H9 (cell line): ENCODE measurements around the gene GCH1. TPM values are rescaled to one million over a fixed set of nuclear protein-coding genes. Genes with fewer than 3 reads are reported as not detected.

ENCODE experiments used
- DNase-seq: peaks from one replicate; pipeline ENCODE4 v3.0.0-alpha.2; 2017
- H2AFZ ChIP-seq: one replicate; pipeline ENCODE4 v1.6.1; 2013; ENCODE audit warnings: mild to moderate bottlenecking, low read length, control low read depth, moderate library complexity
- H2AK5ac ChIP-seq: 2 replicates; pipeline ENCODE4 v1.6.1; 2013; ENCODE audit warnings: low read length, control low read depth, mixed read lengths; ENCODE audit not compliant: insufficient read length
- H2BK120ac ChIP-seq: one replicate; pipeline ENCODE4 v1.6.1; 2013; ENCODE audit warnings: low read depth, mild to moderate bottlenecking, low read length, control low read depth, inconsistent platforms; ENCODE audit not compliant: poor library complexity, severe bottlenecking
- H2BK12ac ChIP-seq: 2 replicates; pipeline ENCODE4 v1.6.1; 2013; ENCODE audit warnings: low read length, control low read depth, mixed read lengths, low read depth; ENCODE audit not compliant: insufficient read length
- H2BK15ac ChIP-seq: 2 replicates; pipeline ENCODE4 v1.6.1; 2013; ENCODE audit warnings: low read depth, low read length, control low read depth
- H2BK20ac ChIP-seq: one replicate; pipeline ENCODE4 v1.6.1; 2013; ENCODE audit warnings: low read depth, mild to moderate bottlenecking, low read length, control low read depth, inconsistent platforms; ENCODE audit not compliant: poor library complexity, severe bottlenecking
- H2BK5ac ChIP-seq: 2 replicates; pipeline ENCODE4 v1.6.1; 2013; ENCODE audit warnings: low read length, control low read depth, mixed read lengths; ENCODE audit not compliant: insufficient read length
- H3K14ac ChIP-seq: 2 replicates; pipeline ENCODE4 v1.6.1; 2013; ENCODE audit warnings: low read length, control low read depth; ENCODE audit not compliant: insufficient read depth
- H3K18ac ChIP-seq: 2 replicates; pipeline ENCODE4 v1.6.1; 2013; ENCODE audit warnings: low read depth, mild to moderate bottlenecking, mixed read lengths, low read length, control low read depth; ENCODE audit not compliant: insufficient read length
- H3K23ac ChIP-seq: 2 replicates; pipeline ENCODE4 v1.6.1; 2013; ENCODE audit warnings: low read length, control low read depth, mixed read lengths, low read depth; ENCODE audit not compliant: insufficient read length
- H3K23me2 ChIP-seq: 2 replicates; pipeline ENCODE4 v1.6.1; 2013; ENCODE audit warnings: low read depth, mild to moderate bottlenecking, mixed read lengths, low read length, control low read depth; ENCODE audit not compliant: insufficient read length, poor library complexity, severe bottlenecking
- H3K27ac ChIP-seq: 2 replicates; pipeline ENCODE4 v1.5.1; 2013; ENCODE audit warnings: low read length, control low read depth, mixed read lengths, low read depth; ENCODE audit not compliant: insufficient read length
- H3K27me3 ChIP-seq: 2 replicates; pipeline ENCODE4 v1.6.1; 2013; ENCODE audit warnings: low read length, control low read depth, inconsistent platforms; ENCODE audit not compliant: insufficient read depth
- H3K4ac ChIP-seq: 2 replicates; pipeline ENCODE4 v1.6.1; 2013; ENCODE audit warnings: low read depth, mild to moderate bottlenecking, control low read depth, inconsistent platforms, low read length, moderate library complexity
- H3K4me1 ChIP-seq: 2 replicates; pipeline ENCODE4 v1.6.1; 2013; ENCODE audit warnings: low read length, control low read depth, inconsistent platforms; ENCODE audit not compliant: insufficient read depth
- H3K4me2 ChIP-seq: 2 replicates; pipeline ENCODE4 v1.6.1; 2013; ENCODE audit warnings: low read length, control low read depth, mixed read lengths; ENCODE audit not compliant: insufficient read length, insufficient read depth
- H3K56ac ChIP-seq: 2 replicates; pipeline ENCODE4 v1.6.1; 2013; ENCODE audit warnings: low read depth, mild to moderate bottlenecking, mixed read lengths, low read length, control low read depth; ENCODE audit not compliant: insufficient read length
- H3K79me1 ChIP-seq: 2 replicates; pipeline ENCODE4 v1.6.1; 2013; ENCODE audit warnings: low read depth, mild to moderate bottlenecking, moderate library complexity, low read length, control low read depth, inconsistent platforms; ENCODE audit not compliant: insufficient read depth, poor library complexity, severe bottlenecking
- H3K79me2 ChIP-seq: 2 replicates; pipeline ENCODE4 v1.6.1; 2013; ENCODE audit warnings: low read length, control low read depth, inconsistent platforms; ENCODE audit not compliant: insufficient read depth
- H3K9ac ChIP-seq: 2 replicates; pipeline ENCODE4 v1.6.1; 2013; ENCODE audit warnings: low read length, control low read depth, mixed read lengths; ENCODE audit not compliant: insufficient read length; ENCODE audit errors: extremely low read depth
- H3K9me3 ChIP-seq: one replicate; pipeline ENCODE4 v1.6.1; 2013; ENCODE audit warnings: low read depth, low read length, inconsistent platforms; ENCODE audit not compliant: control insufficient read depth
- H3T11ph ChIP-seq: one replicate; pipeline ENCODE4 v1.6.1; 2013; ENCODE audit warnings: mild to moderate bottlenecking, low read length, control low read depth, inconsistent platforms
- H4K20me1 ChIP-seq: one replicate; pipeline ENCODE4 v1.6.1; 2013; ENCODE audit not compliant: control insufficient read depth, insufficient read length, insufficient read depth
- H4K5ac ChIP-seq: 2 replicates; pipeline ENCODE4 v1.6.1; 2013; ENCODE audit warnings: low read depth, mild to moderate bottlenecking, mixed read lengths, low read length, control low read depth; ENCODE audit not compliant: insufficient read length
- H4K8ac ChIP-seq: replicated peaks from 2 replicates; pipeline ENCODE4 v1.6.1; 2013; ENCODE audit warnings: low read length, control low read depth, mixed read lengths, low read depth; ENCODE audit not compliant: insufficient read length
- H4K91ac ChIP-seq: 2 replicates; pipeline ENCODE4 v1.6.1; 2013; ENCODE audit warnings: low read depth, mild to moderate bottlenecking, moderate library complexity, mixed read lengths, low read length, control low read depth; ENCODE audit not compliant: insufficient read length
- H3K27ac Mint-ChIP-seq, 3 experiments: 2 replicates in 2 of 3; 3 replicates in 1 of 3; pipeline ENCODE4 v1.8.0; 2020 to 2021; ENCODE audit warnings: mixed read lengths in 3 of 3, mild to moderate bottlenecking in 1 of 3, moderate library complexity in 1 of 3
- H3K27me3 Mint-ChIP-seq: 2 replicates; pipeline ENCODE4 v1.8.0; 2021; ENCODE audit warnings: low read depth, mild to moderate bottlenecking, moderate library complexity, mixed read lengths
- H3K36me3 Mint-ChIP-seq, 3 experiments: 2 replicates in 2 of 3; 3 replicates in 1 of 3; pipeline ENCODE4 v1.8.0; 2020 to 2021; ENCODE audit warnings: low read depth in 3 of 3, mixed read lengths in 3 of 3; ENCODE audit not compliant: insufficient read depth in 1 of 3
- H3K4me1 Mint-ChIP-seq, 2 experiments: 2 replicates each; pipeline ENCODE4 v1.8.0; 2020; ENCODE audit warnings: mixed read lengths in 2 of 2
- H3K4me3 Mint-ChIP-seq, 2 experiments: 2 replicates in 1 of 2; 3 replicates in 1 of 2; pipeline ENCODE4 v1.8.0; 2020 to 2021; ENCODE audit warnings: mild to moderate bottlenecking in 2 of 2, mixed read lengths in 2 of 2, moderate library complexity in 1 of 2
- H3K9me3 Mint-ChIP-seq, 2 experiments: 2 replicates in 1 of 2; 3 replicates in 1 of 2; pipeline ENCODE4 v1.8.0; 2020; ENCODE audit warnings: mild to moderate bottlenecking in 2 of 2, mixed read lengths in 2 of 2, moderate library complexity in 1 of 2
- CTCF ChIP-seq: fragments of 200-600 bp; sonication (generic); conservative IDR thresholded peaks from 3 replicates; pipeline ENCODE4 v1.8.0; 2021; ENCODE audit warnings: antibody characterized with exemption, mild to moderate bottlenecking
- WGBS: extraction: QIAGEN DNeasy Blood & Tissue Kit; methylation state at CpG from one replicate; pipeline ENCODE4 v1.1.7; 2013; ENCODE audit warnings: missing lambda C conversion rate, low lambda C conversion rate, mixed read lengths; ENCODE audit not compliant: insufficient read length; ENCODE audit errors: extremely low coverage; 5-methylcytosine and 5-hydroxymethylcytosine counted together
- total RNA-seq: library from RNA; stranded (reverse); gene quantifications from 2 replicates; pipeline ENCODE4 v1.2.1, GENCODE V29; 2021

The GCH1 gene
- total RNA-seq, 1 experiment from 2014 or later, result 7.7 TPM

- Histone ChIP-seq H3K27ac (no peak overlapping the region), H4K5ac (no peak overlapping the region), H2BK120ac (no peak overlapping the region), H3K27me3 (no peaks in the 10 kb centered on the region), H2BK15ac (no peak overlapping the region), H4K8ac (no peak overlapping the region), H2BK5ac (no peak overlapping the region), H4K91ac (no peak overlapping the region), H3K4me1 (no peaks in the 10 kb centered on the region), H2BK20ac (no peak overlapping the region), H3T11ph (no peak overlapping the region), H3K23ac (no peak overlapping the region), H2AK5ac (no peak overlapping the region), H2BK12ac (no peak overlapping the region), H3K14ac (no peak overlapping the region), H3K4ac (no peak overlapping the region), H3K79me2 (no peaks in the 10 kb centered on the region), H3K9me3 (no peaks in the 10 kb centered on the region), H3K23me2 (no peaks in the 10 kb centered on the region), H3K18ac (no peak overlapping the region), H3K56ac (no peak overlapping the region), H3K9ac (no peak overlapping the region), H4K20me1 (no peaks in the 10 kb centered on the region), H3K4me2 (no peak overlapping the region), H3K79me1 (no peaks in the 10 kb centered on the region), H2AFZ (no peak overlapping the region)
- H3K27me3 Mint-ChIP-seq, result peaks cover 6% of the 10 kb centered on the region
- H3K9me3 Mint-ChIP-seq, result peaks cover 0 to 4% of the 10 kb centered on the region in 2 experiments; a peak in 2 of 5 replicates
- DNase-seq, result no peak
- H3K27ac Mint-ChIP-seq, result no peak overlapping the region
- H3K4me1 Mint-ChIP-seq, result peaks cover 5 to 6% of the 10 kb centered on the region in 2 experiments
- TF ChIP-seq CTCF, result no peak
- no peak overlapping the region for H3K4me3 Mint-ChIP-seq
- 0 out of 7 replicates have a peak, but pooled peaks cover 0 to 3% (median 0%) of the 10 kb centered on the region in 3 experiments for H3K36me3 Mint-ChIP-seq
- no CpG with 5 or more reads among the region's 6 CpGs for WGBS
Measured at GRCh38 chr14:54797556-54797955, 105.1 kb downstream of the GCH1 start.
